H9 (cell line): ENCODE results near the gene MYT1. TPM values are rescaled to one million over a fixed set of nuclear protein-coding genes. Genes with fewer than 3 reads are reported as not detected.

Experiments
- DNase-seq: peaks from one replicate; pipeline ENCODE4 v3.0.0-alpha.2; 2017
- H2AFZ ChIP-seq: one replicate; pipeline ENCODE4 v1.6.1; 2013; ENCODE audit warnings: mild to moderate bottlenecking, low read length, control low read depth, moderate library complexity
- H2AK5ac ChIP-seq: 2 replicates; pipeline ENCODE4 v1.6.1; 2013; ENCODE audit warnings: low read length, control low read depth, mixed read lengths; ENCODE audit not compliant: insufficient read length
- H2BK120ac ChIP-seq: one replicate; pipeline ENCODE4 v1.6.1; 2013; ENCODE audit warnings: low read depth, mild to moderate bottlenecking, low read length, control low read depth, inconsistent platforms; ENCODE audit not compliant: poor library complexity, severe bottlenecking
- H2BK12ac ChIP-seq: 2 replicates; pipeline ENCODE4 v1.6.1; 2013; ENCODE audit warnings: low read length, control low read depth, mixed read lengths, low read depth; ENCODE audit not compliant: insufficient read length
- H2BK15ac ChIP-seq: 2 replicates; pipeline ENCODE4 v1.6.1; 2013; ENCODE audit warnings: low read depth, low read length, control low read depth
- H2BK20ac ChIP-seq: one replicate; pipeline ENCODE4 v1.6.1; 2013; ENCODE audit warnings: low read depth, mild to moderate bottlenecking, low read length, control low read depth, inconsistent platforms; ENCODE audit not compliant: poor library complexity, severe bottlenecking
- H2BK5ac ChIP-seq: 2 replicates; pipeline ENCODE4 v1.6.1; 2013; ENCODE audit warnings: low read length, control low read depth, mixed read lengths; ENCODE audit not compliant: insufficient read length
- H3K14ac ChIP-seq: 2 replicates; pipeline ENCODE4 v1.6.1; 2013; ENCODE audit warnings: low read length, control low read depth; ENCODE audit not compliant: insufficient read depth
- H3K18ac ChIP-seq: 2 replicates; pipeline ENCODE4 v1.6.1; 2013; ENCODE audit warnings: low read depth, mild to moderate bottlenecking, mixed read lengths, low read length, control low read depth; ENCODE audit not compliant: insufficient read length
- H3K23ac ChIP-seq: 2 replicates; pipeline ENCODE4 v1.6.1; 2013; ENCODE audit warnings: low read length, control low read depth, mixed read lengths, low read depth; ENCODE audit not compliant: insufficient read length
- H3K23me2 ChIP-seq: 2 replicates; pipeline ENCODE4 v1.6.1; 2013; ENCODE audit warnings: low read depth, mild to moderate bottlenecking, mixed read lengths, low read length, control low read depth; ENCODE audit not compliant: insufficient read length, poor library complexity, severe bottlenecking
- H3K27ac ChIP-seq: 2 replicates; pipeline ENCODE4 v1.5.1; 2013; ENCODE audit warnings: low read length, control low read depth, mixed read lengths, low read depth; ENCODE audit not compliant: insufficient read length
- H3K27me3 ChIP-seq: 2 replicates; pipeline ENCODE4 v1.6.1; 2013; ENCODE audit warnings: low read length, control low read depth, inconsistent platforms; ENCODE audit not compliant: insufficient read depth
- H3K4ac ChIP-seq: 2 replicates; pipeline ENCODE4 v1.6.1; 2013; ENCODE audit warnings: low read depth, mild to moderate bottlenecking, control low read depth, inconsistent platforms, low read length, moderate library complexity
- H3K4me1 ChIP-seq: 2 replicates; pipeline ENCODE4 v1.6.1; 2013; ENCODE audit warnings: low read length, control low read depth, inconsistent platforms; ENCODE audit not compliant: insufficient read depth
- H3K4me2 ChIP-seq: 2 replicates; pipeline ENCODE4 v1.6.1; 2013; ENCODE audit warnings: low read length, control low read depth, mixed read lengths; ENCODE audit not compliant: insufficient read length, insufficient read depth
- H3K56ac ChIP-seq: 2 replicates; pipeline ENCODE4 v1.6.1; 2013; ENCODE audit warnings: low read depth, mild to moderate bottlenecking, mixed read lengths, low read length, control low read depth; ENCODE audit not compliant: insufficient read length
- H3K79me1 ChIP-seq: 2 replicates; pipeline ENCODE4 v1.6.1; 2013; ENCODE audit warnings: low read depth, mild to moderate bottlenecking, moderate library complexity, low read length, control low read depth, inconsistent platforms; ENCODE audit not compliant: insufficient read depth, poor library complexity, severe bottlenecking
- H3K79me2 ChIP-seq: 2 replicates; pipeline ENCODE4 v1.6.1; 2013; ENCODE audit warnings: low read length, control low read depth, inconsistent platforms; ENCODE audit not compliant: insufficient read depth
- H3K9ac ChIP-seq: 2 replicates; pipeline ENCODE4 v1.6.1; 2013; ENCODE audit warnings: low read length, control low read depth, mixed read lengths; ENCODE audit not compliant: insufficient read length; ENCODE audit errors: extremely low read depth
- H3K9me3 ChIP-seq: one replicate; pipeline ENCODE4 v1.6.1; 2013; ENCODE audit warnings: low read depth, low read length, inconsistent platforms; ENCODE audit not compliant: control insufficient read depth
- H3T11ph ChIP-seq: one replicate; pipeline ENCODE4 v1.6.1; 2013; ENCODE audit warnings: mild to moderate bottlenecking, low read length, control low read depth, inconsistent platforms
- H4K20me1 ChIP-seq: one replicate; pipeline ENCODE4 v1.6.1; 2013; ENCODE audit not compliant: control insufficient read depth, insufficient read length, insufficient read depth
- H4K5ac ChIP-seq: 2 replicates; pipeline ENCODE4 v1.6.1; 2013; ENCODE audit warnings: low read depth, mild to moderate bottlenecking, mixed read lengths, low read length, control low read depth; ENCODE audit not compliant: insufficient read length
- H4K8ac ChIP-seq: replicated peaks from 2 replicates; pipeline ENCODE4 v1.6.1; 2013; ENCODE audit warnings: low read length, control low read depth, mixed read lengths, low read depth; ENCODE audit not compliant: insufficient read length
- H4K91ac ChIP-seq: 2 replicates; pipeline ENCODE4 v1.6.1; 2013; ENCODE audit warnings: low read depth, mild to moderate bottlenecking, moderate library complexity, mixed read lengths, low read length, control low read depth; ENCODE audit not compliant: insufficient read length
- H3K27ac Mint-ChIP-seq, 3 experiments: 2 replicates in 2 of 3; 3 replicates in 1 of 3; pipeline ENCODE4 v1.8.0; 2020 to 2021; ENCODE audit warnings: mixed read lengths in 3 of 3, mild to moderate bottlenecking in 1 of 3, moderate library complexity in 1 of 3
- H3K27me3 Mint-ChIP-seq: 2 replicates; pipeline ENCODE4 v1.8.0; 2021; ENCODE audit warnings: low read depth, mild to moderate bottlenecking, moderate library complexity, mixed read lengths
- H3K36me3 Mint-ChIP-seq, 3 experiments: 2 replicates in 2 of 3; 3 replicates in 1 of 3; pipeline ENCODE4 v1.8.0; 2020 to 2021; ENCODE audit warnings: low read depth in 3 of 3, mixed read lengths in 3 of 3; ENCODE audit not compliant: insufficient read depth in 1 of 3
- H3K4me1 Mint-ChIP-seq, 2 experiments: 2 replicates each; pipeline ENCODE4 v1.8.0; 2020; ENCODE audit warnings: mixed read lengths in 2 of 2
- H3K4me3 Mint-ChIP-seq, 2 experiments: 2 replicates in 1 of 2; 3 replicates in 1 of 2; pipeline ENCODE4 v1.8.0; 2020 to 2021; ENCODE audit warnings: mild to moderate bottlenecking in 2 of 2, mixed read lengths in 2 of 2, moderate library complexity in 1 of 2
- H3K9me3 Mint-ChIP-seq, 2 experiments: 2 replicates in 1 of 2; 3 replicates in 1 of 2; pipeline ENCODE4 v1.8.0; 2020; ENCODE audit warnings: mild to moderate bottlenecking in 2 of 2, mixed read lengths in 2 of 2, moderate library complexity in 1 of 2
- whole genome bisulfite sequencing: extraction: QIAGEN DNeasy Blood & Tissue Kit; methylation state at CpG from one replicate; pipeline ENCODE4 v1.1.7; 2013; ENCODE audit warnings: missing lambda C conversion rate, low lambda C conversion rate, mixed read lengths; ENCODE audit not compliant: insufficient read length; ENCODE audit errors: extremely low coverage; 5-methylcytosine and 5-hydroxymethylcytosine counted together
- total RNA-seq: library from RNA; stranded (reverse); gene quantifications from 2 replicates; pipeline ENCODE4 v1.2.1, GENCODE V29; 2021
- TF ChIP-seq, protein P1 (sequence below): fragments of 200-600 bp; sonication (generic); conservative IDR thresholded peaks from 3 replicates; pipeline ENCODE4 v1.8.0; 2021; ENCODE audit warnings: antibody characterized with exemption, mild to moderate bottlenecking

MYT1 gene
- total RNA-seq, 1 experiment from 2014 or later: 0.79 TPM

- Histone ChIP-seq H3K27ac (no peak overlapping the region), H3K9ac (no peak overlapping the region), H3K4ac (no peak overlapping the region), H3K23ac (no peak overlapping the region), H3T11ph (no peak overlapping the region), H3K4me2 (no peak overlapping the region), H2BK20ac (no peak overlapping the region), H2BK120ac (no peak overlapping the region), H4K8ac (no peak overlapping the region), H3K79me1 (no peaks in the 10 kb centered on the region), H3K9me3 (peaks cover 9% of the 10 kb centered on the region), H2AK5ac (no peak overlapping the region), H3K14ac (no peak overlapping the region), H2BK15ac (no peak overlapping the region), H3K18ac (no peak overlapping the region), H2BK12ac (no peak overlapping the region), H3K4me1 (no peaks in the 10 kb centered on the region), H2BK5ac (no peak overlapping the region), H4K20me1 (no peaks in the 10 kb centered on the region), H3K56ac (no peak overlapping the region), H4K5ac (no peak overlapping the region), H4K91ac (no peak overlapping the region), H2AFZ (no peak overlapping the region), H3K23me2 (no peaks in the 10 kb centered on the region), H3K27me3 (no peaks in the 10 kb centered on the region), H3K79me2 (no peaks in the 10 kb centered on the region)
- no CpG with 5 or more reads among the region's 17 CpGs for WGBS
- H3K27me3 Mint-ChIP-seq: peaks cover 12% of the 10 kb centered on the region
- TF ChIP-seq, protein P1, sequence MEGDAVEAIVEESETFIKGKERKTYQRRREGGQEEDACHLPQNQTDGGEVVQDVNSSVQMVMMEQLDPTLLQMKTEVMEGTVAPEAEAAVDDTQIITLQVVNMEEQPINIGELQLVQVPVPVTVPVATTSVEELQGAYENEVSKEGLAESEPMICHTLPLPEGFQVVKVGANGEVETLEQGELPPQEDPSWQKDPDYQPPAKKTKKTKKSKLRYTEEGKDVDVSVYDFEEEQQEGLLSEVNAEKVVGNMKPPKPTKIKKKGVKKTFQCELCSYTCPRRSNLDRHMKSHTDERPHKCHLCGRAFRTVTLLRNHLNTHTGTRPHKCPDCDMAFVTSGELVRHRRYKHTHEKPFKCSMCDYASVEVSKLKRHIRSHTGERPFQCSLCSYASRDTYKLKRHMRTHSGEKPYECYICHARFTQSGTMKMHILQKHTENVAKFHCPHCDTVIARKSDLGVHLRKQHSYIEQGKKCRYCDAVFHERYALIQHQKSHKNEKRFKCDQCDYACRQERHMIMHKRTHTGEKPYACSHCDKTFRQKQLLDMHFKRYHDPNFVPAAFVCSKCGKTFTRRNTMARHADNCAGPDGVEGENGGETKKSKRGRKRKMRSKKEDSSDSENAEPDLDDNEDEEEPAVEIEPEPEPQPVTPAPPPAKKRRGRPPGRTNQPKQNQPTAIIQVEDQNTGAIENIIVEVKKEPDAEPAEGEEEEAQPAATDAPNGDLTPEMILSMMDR: peak; percentile 61
- DNase-seq: no peak
- H3K4me3 Mint-ChIP-seq: no peak overlapping the region
- peaks cover 21 to 23% of the 10 kb centered on the region in 2 experiments for H3K9me3 Mint-ChIP-seq
- H3K27ac Mint-ChIP-seq: peak overlapping the region in 1 of 3 experiments; percentile 46; a peak in 2 of 7 replicates
- H3K36me3 Mint-ChIP-seq: peaks cover 12 to 18% (median 12%) of the 10 kb centered on the region in 3 experiments
- H3K4me1 Mint-ChIP-seq: peaks cover 15 to 26% of the 10 kb centered on the region in 2 experiments
Measured at GRCh38 chr20:64145458-64146300, 18.6 kb upstream of the MYT1 start.
